ENCODE data around the gene RASA1. TPM values are rescaled to one million over a fixed set of nuclear protein-coding genes. Genes with fewer than 3 reads are reported as not detected.

RASA1 gene
- total RNA-seq, 1 donor = 43.8 TPM

GRCh38 chr5:87327998-87328397 is 60.3 kb downstream of the RASA1 start:
- peaks cover 89% of the 10 kb centered on the region for H3K79me2 ChIP-seq (ENCODE audit: insufficient read depth, low read length)
- no peak overlapping the region for H3K4me3 ChIP-seq (ENCODE audit: insufficient read depth, low read length)
- no peaks in the 10 kb centered on the region for H3K9me3 ChIP-seq (ENCODE audit: low read depth, low read length)
- no peak for TF ChIP-seq CTCF (IDR thresholded peaks at IDR 0.05; ENCODE audit: extremely low read depth, low read depth, low read length)
- H3K27me3 ChIP-seq (ENCODE audit: insufficient read depth, low read length) = no peaks in the 10 kb centered on the region
- H3K27ac ChIP-seq (ENCODE audit: low read depth, low read length) = peak overlapping the region; percentile 46
- H3K4me2 ChIP-seq (ENCODE audit: insufficient read depth, low read length) = peak overlapping the region; percentile 20
- DNase-seq (ENCODE audit: insufficient read length, low spot score, missing footprints) = no peak
- no peak overlapping the region for H2AFZ ChIP-seq (ENCODE audit: low read length)
- peaks cover 18% of the 10 kb centered on the region for H3K36me3 ChIP-seq (ENCODE audit: insufficient read depth, low read length)
- H4K20me1 ChIP-seq (ENCODE audit: insufficient read depth, low read length) = peaks cover 14% of the 10 kb centered on the region
- H3K4me1 ChIP-seq (ENCODE audit: insufficient read depth, low read length) = peaks cover 35% of the 10 kb centered on the region

- Histone ChIP-seq H2AFZ (ENCODE audit: low read length) (no peak overlapping the region), H3K36me3 (ENCODE audit: insufficient read depth, low read length) (peaks cover 29% of the 10 kb centered on the region), H3K79me2 (ENCODE audit: insufficient read depth, low read length) (peaks cover 86% of the 10 kb centered on the region), H3K4me2 (ENCODE audit: insufficient read depth, low read length) (no peak overlapping the region), H3K27ac (ENCODE audit: low read depth, low read length) (no peak overlapping the region), H3K27me3 (ENCODE audit: insufficient read depth, low read length) (no peaks in the 10 kb centered on the region), H3K4me3 (ENCODE audit: insufficient read depth, low read length) (no peak overlapping the region), H4K20me1 (ENCODE audit: insufficient read depth, low read length) (peaks cover 14% of the 10 kb centered on the region), H3K9me3 (ENCODE audit: low read depth, low read length) (no peaks in the 10 kb centered on the region), H3K4me1 (ENCODE audit: insufficient read depth, low read length) (peaks cover 35% of the 10 kb centered on the region)
- TF ChIP-seq CTCF (IDR thresholded peaks at IDR 0.05; ENCODE audit: extremely low read depth, low read depth, low read length) = no peak
- no peak for DNase-seq (ENCODE audit: insufficient read length, low spot score, missing footprints)
Measured at GRCh38 chr5:87329114-87329513, 61.4 kb downstream of the RASA1 start.

- no peaks in the 10 kb centered on the region for H3K9me3 ChIP-seq (ENCODE audit: low read depth, low read length)
- peaks cover 42% of the 10 kb centered on the region for H3K79me2 ChIP-seq (ENCODE audit: insufficient read depth, low read length)
- no peak overlapping the region for H3K27ac ChIP-seq (ENCODE audit: low read depth, low read length)
- TF ChIP-seq CTCF (IDR thresholded peaks at IDR 0.05; ENCODE audit: extremely low read depth, low read depth, low read length) = no peak
- no peaks in the 10 kb centered on the region for H3K27me3 ChIP-seq (ENCODE audit: insufficient read depth, low read length)
- H2AFZ ChIP-seq (ENCODE audit: low read length) = no peak overlapping the region
- H3K4me2 ChIP-seq (ENCODE audit: insufficient read depth, low read length) = no peak overlapping the region
- peaks cover 69% of the 10 kb centered on the region for H3K36me3 ChIP-seq (ENCODE audit: insufficient read depth, low read length)
- no peaks in the 10 kb centered on the region for H4K20me1 ChIP-seq (ENCODE audit: insufficient read depth, low read length)
- no peak for DNase-seq (ENCODE audit: insufficient read length, low spot score, missing footprints)
- no peaks in the 10 kb centered on the region for H3K4me1 ChIP-seq (ENCODE audit: insufficient read depth, low read length)
- H3K4me3 ChIP-seq (ENCODE audit: insufficient read depth, low read length) = no peak overlapping the region
Measured at GRCh38 chr5:87339986-87340385, 72.3 kb downstream of the RASA1 start.

GRCh38 chr5:87340716-87341115 is 73.0 kb downstream of the RASA1 start:
- Histone ChIP-seq H3K9me3 (ENCODE audit: low read depth, low read length) (no peaks in the 10 kb centered on the region), H3K4me1 (ENCODE audit: insufficient read depth, low read length) (no peaks in the 10 kb centered on the region), H3K4me2 (ENCODE audit: insufficient read depth, low read length) (no peak overlapping the region), H3K4me3 (ENCODE audit: insufficient read depth, low read length) (no peak overlapping the region), H3K27me3 (ENCODE audit: insufficient read depth, low read length) (no peaks in the 10 kb centered on the region), H3K36me3 (ENCODE audit: insufficient read depth, low read length) (peaks cover 74% of the 10 kb centered on the region), H3K27ac (ENCODE audit: low read depth, low read length) (no peak overlapping the region), H3K79me2 (ENCODE audit: insufficient read depth, low read length) (peaks cover 44% of the 10 kb centered on the region), H2AFZ (ENCODE audit: low read length) (no peak overlapping the region), H4K20me1 (ENCODE audit: insufficient read depth, low read length) (no peaks in the 10 kb centered on the region)
- TF ChIP-seq CTCF (IDR thresholded peaks at IDR 0.05; ENCODE audit: extremely low read depth, low read depth, low read length) = no peak
- DNase-seq (ENCODE audit: insufficient read length, low spot score, missing footprints) = no peak
